ENCODE data around the gene LTA. TPM values are rescaled to one million over a fixed set of nuclear protein-coding genes. Genes with fewer than 3 reads are reported as not detected.

LTA gene
- total and polyA plus RNA-seq, 9 donors: 0.17 to 1.3 (median 0.30) TPM; not detected in 5

- intact Hi-C loops (cut with DNase I): no loop called here
- no peaks in the 10 kb centered on the region for H3K4me1 ChIP-seq (ENCODE audit: insufficient read depth)
- WGBS, 3 donors: 64 to 69% (median 67%) methylated on average over 1 of the region's 1 CpG
- H3K4me3 ChIP-seq: no peak overlapping the region
- no peak overlapping the region for H3K27ac ChIP-seq
- no peak for TF ChIP-seq POLR2A (IDR thresholded peaks at IDR 0.05)
- no peak for TF ChIP-seq EP300 (IDR thresholded peaks at IDR 0.05)
- no peak for TF ChIP-seq CTCF (IDR thresholded peaks at IDR 0.05)
- no peaks in the 10 kb centered on the region for H3K9me3 ChIP-seq
- H3K36me3 ChIP-seq: no peaks in the 10 kb centered on the region
- H3K27me3 ChIP-seq: no peaks in the 10 kb centered on the region
- DNase-seq: no peak
These were observed 2.1 kb upstream of the LTA start for GRCh38 chr6:31569861-31570536.

- Histone ChIP-seq H3K27me3 (no peaks in the 10 kb centered on the region), H3K9me3 (no peaks in the 10 kb centered on the region), H3K27ac (no peak overlapping the region), H3K4me3 (no peak overlapping the region), H3K4me1 (ENCODE audit: insufficient read depth) (no peaks in the 10 kb centered on the region), H3K36me3 (no peaks in the 10 kb centered on the region)
- no peak for TF ChIP-seq POLR2A (IDR thresholded peaks at IDR 0.05)
- TF ChIP-seq EP300 (IDR thresholded peaks at IDR 0.05): no peak
- no peak for DNase-seq
- WGBS, 3 donors: 78 to 88% (median 84%) methylated on average over 9 of the region's 9 CpGs
- intact Hi-C loops (cut with DNase I): no loop called here
These were observed 1.4 kb downstream of the LTA start for GRCh38 chr6:31573239-31574105.

- Histone ChIP-seq H3K4me1 (ENCODE audit: insufficient read depth) (no peaks in the 10 kb centered on the region), H3K27me3 (no peaks in the 10 kb centered on the region), H3K4me3 (no peak overlapping the region), H3K9me3 (no peaks in the 10 kb centered on the region), H3K27ac (no peak overlapping the region), H3K36me3 (no peaks in the 10 kb centered on the region)
- WGBS, 3 donors: 76 to 79% (median 76%) methylated on average over 14 of the region's 14 CpGs
- no peak for DNase-seq
- intact Hi-C loops (cut with DNase I): no loop called here
- TF ChIP-seq CTCF (IDR thresholded peaks at IDR 0.05) (no peak), POLR2A (IDR thresholded peaks at IDR 0.05) (no peak)
These were observed 2.3 kb downstream of the LTA start for GRCh38 chr6:31574106-31575061.

GRCh38 chr6:31575335-31575901 lies 3.3 kb downstream of the LTA start, which contains the start of gene TNF:
TSS of gene TNF (plus strand) at chr6:31575565. CDS start at chr6:31575742, 177 bp downstream.
- no peak within 1 kb of the TSS for H3K4me3 ChIP-seq
- intact Hi-C loops (cut with DNase I): no loop called here
- no peaks in the 10 kb centered on the region for H3K4me1 ChIP-seq (ENCODE audit: insufficient read depth)
- H3K36me3 ChIP-seq: no peaks in the 10 kb centered on the region
- no peak within 1 kb of the TSS for H3K27ac ChIP-seq
- H3K27me3 ChIP-seq: no peaks in the 10 kb centered on the region
- 61 to 66% (median 63%) methylated on average over 19 of the region's 19 CpGs for WGBS, 3 donors
- DNase-seq: no peak
- H3K9me3 ChIP-seq: no peaks in the 10 kb centered on the region
- no peak for TF ChIP-seq POLR2A (IDR thresholded peaks at IDR 0.05)
- no peak for TF ChIP-seq CTCF (IDR thresholded peaks at IDR 0.05)
- TF ChIP-seq EP300 (IDR thresholded peaks at IDR 0.05): no peak

Measured in ovary (tissue), 9 donors.